Measurements from ENCODE around the gene SYTL3. TPM values are rescaled to one million over a fixed set of nuclear protein-coding genes. Genes with fewer than 3 reads are reported as not detected.

The SYTL3 gene
- total and polyA plus RNA-seq, 11 donors: 4.0 to 14.6 (median 8.2) TPM

GRCh38 chr6:158633127-158633526 lies 16.7 kb upstream of the SYTL3 start:
- TF ChIP-seq POLR2A (IDR thresholded peaks at IDR 0.05) (no peak), CTCF (IDR thresholded peaks at IDR 0.05) (no peak)
- no peaks in the 10 kb centered on the region for H3K9me3 ChIP-seq
- peak overlapping the region in 3 of 12 donors; percentile 71 to 82 (median 77) for H3K27ac ChIP-seq
- DNase-seq (no peak), ATAC-seq (no peak)
- H3K4me1 ChIP-seq: peaks cover 0 to 26% (median 20%) of the 10 kb centered on the region in 12 donors
- peaks cover 0 to 87% (median 49%) of the 10 kb centered on the region in 9 donors for H3K36me3 ChIP-seq
- intact Hi-C loops (cut with DNase I): loop anchor here in 2 of 10 donors (5.0 to 10.0 kb wide), 2 partner anchors 52 to 59 kb away; no protein-coding TSS in a partner anchor
- H3K4me3 ChIP-seq: no peak overlapping the region
- WGBS, 4 donors: 93 to 96% (median 94%) methylated on average over 11 of the region's 11 CpGs
- no peaks in the 10 kb centered on the region for H3K27me3 ChIP-seq

GRCh38 chr6:158634695-158635426 lies 15.0 kb upstream of the SYTL3 start:
- peaks cover 0 to 32% (median 26%) of the 10 kb centered on the region in 12 donors for H3K4me1 ChIP-seq
- WGBS, 4 donors: 73 to 79% (median 77%) methylated on average over 6 of the region's 6 CpGs
- H3K36me3 ChIP-seq: peaks cover 0 to 72% (median 51%) of the 10 kb centered on the region in 9 donors
- no peaks in the 10 kb centered on the region for H3K27me3 ChIP-seq
- intact Hi-C loops (cut with DNase I): loop anchor here in 2 of 10 donors (5.0 to 10.0 kb wide), 2 partner anchors 50 to 57 kb away; no protein-coding TSS in a partner anchor
- ATAC-seq: no peak
- peak overlapping the region in 1 of 12 donors; percentile 7 for H3K27ac ChIP-seq
- no peaks in the 10 kb centered on the region for H3K9me3 ChIP-seq
- TF ChIP-seq CTCF (IDR thresholded peaks at IDR 0.05) (no peak), POLR2A (IDR thresholded peaks at IDR 0.05) (no peak)
- DNase-seq: no peak
- H3K4me3 ChIP-seq: no peak overlapping the region

GRCh38 chr6:158635427-158636073 lies 14.3 kb upstream of the SYTL3 start:
- Histone ChIP-seq H3K27me3 (no peaks in the 10 kb centered on the region), H3K4me3 (no peak overlapping the region), H3K4me1 (peaks cover 0 to 39% (median 28%) of the 10 kb centered on the region in 12 donors), H3K36me3 (peaks cover 0 to 72% (median 56%) of the 10 kb centered on the region in 9 donors), H3K9me3 (no peaks in the 10 kb centered on the region), H3K27ac (peak overlapping the region in 1 of 12 donors; percentile 7)
- WGBS, 4 donors: 88 to 91% (median 88%) methylated on average over 7 of the region's 7 CpGs
- ATAC-seq: no peak
- TF ChIP-seq POLR2A (IDR thresholded peaks at IDR 0.05) (no peak), CTCF (IDR thresholded peaks at IDR 0.05) (no peak)
- intact Hi-C loops (cut with DNase I): loop anchor here in 1 of 10 donors (10.0 kb wide), 1 partner anchor 49 kb away; no protein-coding TSS in a partner anchor
- DNase-seq: no peak

- Histone ChIP-seq H3K36me3 (peaks cover 0 to 70% (median 56%) of the 10 kb centered on the region in 9 donors), H3K27me3 (no peaks in the 10 kb centered on the region), H3K27ac (no peak overlapping the region), H3K4me1 (peaks cover 0 to 35% (median 28%) of the 10 kb centered on the region in 12 donors), H3K4me3 (no peak overlapping the region), H3K9me3 (no peaks in the 10 kb centered on the region)
- ATAC-seq (no peak), DNase-seq (no peak)
- 92 to 95% (median 93%) methylated on average over 8 of the region's 8 CpGs for WGBS, 4 donors
- intact Hi-C loops (cut with DNase I): loop anchor here in 1 of 10 donors (10.0 kb wide), 1 partner anchor 48 kb away; no protein-coding TSS in a partner anchor
- TF ChIP-seq CTCF (IDR thresholded peaks at IDR 0.05): no peak
- no peak for TF ChIP-seq POLR2A (IDR thresholded peaks at IDR 0.05)
Measured at GRCh38 chr6:158636778-158637177, 13.1 kb upstream of the SYTL3 start.
